WTC11 (cell line): ENCODE measurements around the gene SYT13. TPM values are rescaled to one million over a fixed set of nuclear protein-coding genes. Genes with fewer than 3 reads are reported as not detected.

ENCODE experiments used
- ATAC-seq: fragments of 200-7000 bp; cut with Tn5 transposase; 2 replicates; pipeline ENCODE4 v1.10.0; 2021; ENCODE audit warnings: mild to moderate bottlenecking, moderate library complexity
- CTCF ChIA-PET: fragments of 300-600 bp; sonication (Branson Sonifier 250); formaldehyde crosslinking; loops from one replicate; lab custom pipeline; 2021; ENCODE audit warnings: antibody characterized with exemption; lab: Charles Lee
- POLR2A ChIA-PET: fragments of 350-600 bp; sonication (Branson Sonifier 250); formaldehyde crosslinking; loops from one replicate; lab custom pipeline; 2021; ENCODE audit warnings: antibody characterized with exemption; lab: Charles Lee
- DNase-seq: peaks from one replicate; pipeline ENCODE4 v3.0.0; 2021; ENCODE audit warnings: low spot score
- H3K27ac Mint-ChIP-seq: 2 replicates; pipeline ENCODE4 v1.8.0; 2021; ENCODE audit warnings: mixed read lengths
- H3K27me3 Mint-ChIP-seq: 2 replicates; pipeline ENCODE4 v1.8.0; 2021; ENCODE audit warnings: low read depth, mild to moderate bottlenecking, moderate library complexity, mixed read lengths
- H3K36me3 Mint-ChIP-seq: 2 replicates; pipeline ENCODE4 v1.8.0; 2021; ENCODE audit warnings: mixed read lengths
- H3K4me1 Mint-ChIP-seq: 2 replicates; pipeline ENCODE4 v1.8.0; 2022; ENCODE audit warnings: mixed read lengths
- H3K4me3 Mint-ChIP-seq: 2 replicates; pipeline ENCODE4 v1.8.0; 2021; ENCODE audit warnings: mild to moderate bottlenecking, moderate library complexity, mixed read lengths
- H3K9me3 Mint-ChIP-seq: 2 replicates; pipeline ENCODE4 v1.8.0; 2021; ENCODE audit warnings: mixed read lengths
- CBFB ChIP-seq: sonication (generic); formaldehyde crosslinking; IDR thresholded peaks from 2 replicates; pipeline ENCODE4 v1.8.1; 2022; ENCODE audit warnings: mild to moderate bottlenecking, low read depth, missing genetic modification reagents
- CREM ChIP-seq: sonication (generic); formaldehyde crosslinking; IDR thresholded peaks from 2 replicates; pipeline ENCODE4 v1.8.1; 2022; ENCODE audit warnings: mild to moderate bottlenecking, missing genetic modification reagents, moderate library complexity
- ELF4 ChIP-seq: sonication (generic); formaldehyde crosslinking; IDR thresholded peaks from 2 replicates; pipeline ENCODE4 v1.8.1; 2022; ENCODE audit warnings: low read depth, mild to moderate bottlenecking, moderate library complexity, missing genetic modification reagents
- ESRRA ChIP-seq: sonication (generic); formaldehyde crosslinking; IDR thresholded peaks from 2 replicates; pipeline ENCODE4 v1.8.1; 2022; ENCODE audit warnings: mild to moderate bottlenecking, missing genetic modification reagents, borderline replicate concordance
- ETV6 ChIP-seq: sonication (generic); formaldehyde crosslinking; IDR thresholded peaks from 2 replicates; pipeline ENCODE4 v1.8.1; 2022; ENCODE audit warnings: mild to moderate bottlenecking, missing genetic modification reagents
- FOXJ3 ChIP-seq: sonication (generic); formaldehyde crosslinking; IDR thresholded peaks from 2 replicates; pipeline ENCODE4 v1.9.0; 2021; ENCODE audit warnings: missing genetic modification reagents, mild to moderate bottlenecking, borderline replicate concordance
- JUN ChIP-seq: sonication (generic); formaldehyde crosslinking; IDR thresholded peaks from 2 replicates; pipeline ENCODE4 v1.8.0; 2023; ENCODE audit warnings: mild to moderate bottlenecking, missing genetic modification reagents
- NFE2L1 ChIP-seq: sonication (generic); formaldehyde crosslinking; IDR thresholded peaks from 2 replicates; pipeline ENCODE4 v1.8.1; 2023; ENCODE audit warnings: missing genetic modification reagents
- NFYB ChIP-seq: sonication (generic); formaldehyde crosslinking; conservative IDR thresholded peaks from 2 replicates; pipeline ENCODE4 v1.8.0; 2022; ENCODE audit warnings: low read depth, missing genetic modification reagents
- NR1H2 ChIP-seq: sonication (generic); formaldehyde crosslinking; IDR thresholded peaks from 2 replicates; pipeline ENCODE4 v1.9.0; 2021; ENCODE audit warnings: mild to moderate bottlenecking, moderate library complexity, missing genetic modification reagents
- NR2C2 ChIP-seq: sonication (generic); formaldehyde crosslinking; IDR thresholded peaks from 2 replicates; pipeline ENCODE4 v1.8.0; 2022; ENCODE audit warnings: mild to moderate bottlenecking, missing genetic modification reagents
- RELA ChIP-seq: sonication (generic); formaldehyde crosslinking; IDR thresholded peaks from 2 replicates; pipeline ENCODE4 v1.8.1; 2022; ENCODE audit warnings: missing genetic modification reagents, mild to moderate bottlenecking, borderline replicate concordance
- SMAD3 ChIP-seq: sonication (generic); formaldehyde crosslinking; IDR thresholded peaks from 2 replicates; pipeline ENCODE4 v1.8.0; 2022; ENCODE audit warnings: missing genetic modification reagents, mild to moderate bottlenecking, borderline replicate concordance
- SP1 ChIP-seq: sonication (generic); formaldehyde crosslinking; conservative IDR thresholded peaks from 2 replicates; pipeline ENCODE4 v1.8.1; 2022; ENCODE audit warnings: missing genetic modification reagents
- TCF7 ChIP-seq: sonication (generic); formaldehyde crosslinking; IDR thresholded peaks from 2 replicates; pipeline ENCODE4 v1.8.0; 2022; ENCODE audit warnings: mild to moderate bottlenecking, low read depth, missing genetic modification reagents, moderate library complexity
- TEAD1 ChIP-seq: sonication (generic); formaldehyde crosslinking; IDR thresholded peaks from 2 replicates; pipeline ENCODE4 v1.8.0; 2022; ENCODE audit warnings: mild to moderate bottlenecking, missing genetic modification reagents
- TP53 ChIP-seq: sonication (generic); formaldehyde crosslinking; IDR thresholded peaks from 2 replicates; pipeline ENCODE4 v1.8.1; 2023; ENCODE audit warnings: mild to moderate bottlenecking, missing genetic modification reagents
- ZBTB21 ChIP-seq: sonication (generic); formaldehyde crosslinking; IDR thresholded peaks from 2 replicates; pipeline ENCODE4 v1.8.1; 2023; ENCODE audit warnings: mild to moderate bottlenecking, missing genetic modification reagents, borderline replicate concordance
- ZNF121 ChIP-seq: sonication (generic); formaldehyde crosslinking; IDR thresholded peaks from 2 replicates; pipeline ENCODE4 v1.8.0; 2023; ENCODE audit warnings: missing genetic modification reagents
- ZNF416 ChIP-seq: fragments of 250-450 bp; sonication (Bioruptor Pico); IDR thresholded peaks from 2 replicates; pipeline ENCODE4 v1.9.0; 2021; ENCODE audit warnings: mild to moderate bottlenecking, inconsistent platforms
- ZNF423 ChIP-seq: fragments of 250-450 bp; sonication (Bioruptor Pico); IDR thresholded peaks from 2 replicates; pipeline ENCODE4 v2.1.2; 2022; ENCODE audit warnings: mild to moderate bottlenecking, moderate library complexity
- total RNA-seq: library from RNA; stranded (reverse); gene quantifications from 3 replicates; pipeline ENCODE4 v1.2.3, GENCODE V29; 2021
- TF ChIP-seq, protein P1 (sequence below): sonication (generic); formaldehyde crosslinking; IDR thresholded peaks from 2 replicates; pipeline ENCODE4 v1.8.0; 2023; ENCODE audit warnings: missing genetic modification reagents, mild to moderate bottlenecking, borderline replicate concordance
- TF ChIP-seq, protein P2 (sequence below): fragments of 250-450 bp; sonication (Bioruptor Pico); IDR thresholded peaks from 2 replicates; pipeline ENCODE4 v1.9.0; 2021; ENCODE audit warnings: mild to moderate bottlenecking
- TF ChIP-seq, protein P3 (sequence below): sonication (generic); formaldehyde crosslinking; IDR thresholded peaks from 2 replicates; pipeline ENCODE4 v1.8.0; 2022; ENCODE audit warnings: missing genetic modification reagents
- TF ChIP-seq, protein P4 (sequence below): sonication (generic); formaldehyde crosslinking; IDR thresholded peaks from 2 replicates; pipeline ENCODE4 v1.8.1; 2022; ENCODE audit warnings: mild to moderate bottlenecking, missing genetic modification reagents, moderate library complexity, borderline replicate concordance

SYT13 gene
- total RNA-seq, 1 experiment from 2014 or later: 10.8 TPM

DNA sequence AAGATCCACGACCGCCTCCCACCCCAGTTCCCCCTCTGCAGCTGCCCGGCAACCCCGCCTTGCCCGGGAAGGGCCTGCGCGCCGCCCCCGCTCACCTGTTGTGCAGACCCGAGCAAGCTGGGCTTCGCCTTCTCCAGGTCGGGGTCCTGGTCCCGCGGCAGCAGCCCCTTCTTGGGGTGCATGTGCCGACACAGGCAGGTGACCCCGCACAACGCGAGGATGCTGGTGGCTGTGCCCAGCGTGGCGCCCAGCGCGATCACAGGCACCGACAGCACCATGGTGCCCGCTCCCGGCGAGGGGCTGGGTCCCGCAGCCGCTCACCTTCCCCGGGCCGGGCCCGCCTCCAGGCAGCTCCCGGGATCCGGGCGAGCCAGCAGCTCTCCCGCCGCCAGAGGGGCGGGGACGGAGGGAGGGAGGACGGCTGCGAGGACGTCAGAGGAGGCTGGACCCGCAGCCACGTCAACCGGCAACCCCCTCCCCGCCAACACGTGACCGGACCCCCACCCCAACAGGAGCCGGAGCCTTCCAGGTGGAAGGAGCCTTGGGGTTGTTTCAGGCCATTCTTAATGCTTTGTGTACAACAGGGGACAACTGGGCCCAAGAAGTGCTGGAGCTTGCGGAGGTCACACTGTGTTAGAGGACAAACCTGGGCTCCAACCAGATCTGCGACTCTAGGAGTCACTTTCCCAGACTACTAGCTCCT lies at the start of gene SYT13 (continued):
- 0 out of 2 replicates have a peak, but pooled peaks have one; percentile 11 for TF ChIP-seq SMAD3 (CRISPR knock-in tag)
- TF ChIP-seq, protein P1, sequence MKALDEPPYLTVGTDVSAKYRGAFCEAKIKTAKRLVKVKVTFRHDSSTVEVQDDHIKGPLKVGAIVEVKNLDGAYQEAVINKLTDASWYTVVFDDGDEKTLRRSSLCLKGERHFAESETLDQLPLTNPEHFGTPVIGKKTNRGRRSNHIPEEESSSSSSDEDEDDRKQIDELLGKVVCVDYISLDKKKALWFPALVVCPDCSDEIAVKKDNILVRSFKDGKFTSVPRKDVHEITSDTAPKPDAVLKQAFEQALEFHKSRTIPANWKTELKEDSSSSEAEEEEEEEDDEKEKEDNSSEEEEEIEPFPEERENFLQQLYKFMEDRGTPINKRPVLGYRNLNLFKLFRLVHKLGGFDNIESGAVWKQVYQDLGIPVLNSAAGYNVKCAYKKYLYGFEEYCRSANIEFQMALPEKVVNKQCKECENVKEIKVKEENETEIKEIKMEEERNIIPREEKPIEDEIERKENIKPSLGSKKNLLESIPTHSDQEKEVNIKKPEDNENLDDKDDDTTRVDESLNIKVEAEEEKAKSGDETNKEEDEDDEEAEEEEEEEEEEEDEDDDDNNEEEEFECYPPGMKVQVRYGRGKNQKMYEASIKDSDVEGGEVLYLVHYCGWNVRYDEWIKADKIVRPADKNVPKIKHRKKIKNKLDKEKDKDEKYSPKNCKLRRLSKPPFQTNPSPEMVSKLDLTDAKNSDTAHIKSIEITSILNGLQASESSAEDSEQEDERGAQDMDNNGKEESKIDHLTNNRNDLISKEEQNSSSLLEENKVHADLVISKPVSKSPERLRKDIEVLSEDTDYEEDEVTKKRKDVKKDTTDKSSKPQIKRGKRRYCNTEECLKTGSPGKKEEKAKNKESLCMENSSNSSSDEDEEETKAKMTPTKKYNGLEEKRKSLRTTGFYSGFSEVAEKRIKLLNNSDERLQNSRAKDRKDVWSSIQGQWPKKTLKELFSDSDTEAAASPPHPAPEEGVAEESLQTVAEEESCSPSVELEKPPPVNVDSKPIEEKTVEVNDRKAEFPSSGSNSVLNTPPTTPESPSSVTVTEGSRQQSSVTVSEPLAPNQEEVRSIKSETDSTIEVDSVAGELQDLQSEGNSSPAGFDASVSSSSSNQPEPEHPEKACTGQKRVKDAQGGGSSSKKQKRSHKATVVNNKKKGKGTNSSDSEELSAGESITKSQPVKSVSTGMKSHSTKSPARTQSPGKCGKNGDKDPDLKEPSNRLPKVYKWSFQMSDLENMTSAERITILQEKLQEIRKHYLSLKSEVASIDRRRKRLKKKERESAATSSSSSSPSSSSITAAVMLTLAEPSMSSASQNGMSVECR (CRISPR knock-in tag): peak; percentile 45; the same call in 1 of the 2 replicates
- TF ChIP-seq, protein P2, sequence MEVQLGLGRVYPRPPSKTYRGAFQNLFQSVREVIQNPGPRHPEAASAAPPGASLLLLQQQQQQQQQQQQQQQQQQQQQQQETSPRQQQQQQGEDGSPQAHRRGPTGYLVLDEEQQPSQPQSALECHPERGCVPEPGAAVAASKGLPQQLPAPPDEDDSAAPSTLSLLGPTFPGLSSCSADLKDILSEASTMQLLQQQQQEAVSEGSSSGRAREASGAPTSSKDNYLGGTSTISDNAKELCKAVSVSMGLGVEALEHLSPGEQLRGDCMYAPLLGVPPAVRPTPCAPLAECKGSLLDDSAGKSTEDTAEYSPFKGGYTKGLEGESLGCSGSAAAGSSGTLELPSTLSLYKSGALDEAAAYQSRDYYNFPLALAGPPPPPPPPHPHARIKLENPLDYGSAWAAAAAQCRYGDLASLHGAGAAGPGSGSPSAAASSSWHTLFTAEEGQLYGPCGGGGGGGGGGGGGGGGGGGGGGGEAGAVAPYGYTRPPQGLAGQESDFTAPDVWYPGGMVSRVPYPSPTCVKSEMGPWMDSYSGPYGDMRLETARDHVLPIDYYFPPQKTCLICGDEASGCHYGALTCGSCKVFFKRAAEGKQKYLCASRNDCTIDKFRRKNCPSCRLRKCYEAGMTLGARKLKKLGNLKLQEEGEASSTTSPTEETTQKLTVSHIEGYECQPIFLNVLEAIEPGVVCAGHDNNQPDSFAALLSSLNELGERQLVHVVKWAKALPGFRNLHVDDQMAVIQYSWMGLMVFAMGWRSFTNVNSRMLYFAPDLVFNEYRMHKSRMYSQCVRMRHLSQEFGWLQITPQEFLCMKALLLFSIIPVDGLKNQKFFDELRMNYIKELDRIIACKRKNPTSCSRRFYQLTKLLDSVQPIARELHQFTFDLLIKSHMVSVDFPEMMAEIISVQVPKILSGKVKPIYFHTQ (CRISPR knock-in tag): no peak
- TF ChIP-seq TCF7: no peak
- no peak for TF ChIP-seq NFYB (CRISPR knock-in tag)
- TF ChIP-seq, protein P3, sequence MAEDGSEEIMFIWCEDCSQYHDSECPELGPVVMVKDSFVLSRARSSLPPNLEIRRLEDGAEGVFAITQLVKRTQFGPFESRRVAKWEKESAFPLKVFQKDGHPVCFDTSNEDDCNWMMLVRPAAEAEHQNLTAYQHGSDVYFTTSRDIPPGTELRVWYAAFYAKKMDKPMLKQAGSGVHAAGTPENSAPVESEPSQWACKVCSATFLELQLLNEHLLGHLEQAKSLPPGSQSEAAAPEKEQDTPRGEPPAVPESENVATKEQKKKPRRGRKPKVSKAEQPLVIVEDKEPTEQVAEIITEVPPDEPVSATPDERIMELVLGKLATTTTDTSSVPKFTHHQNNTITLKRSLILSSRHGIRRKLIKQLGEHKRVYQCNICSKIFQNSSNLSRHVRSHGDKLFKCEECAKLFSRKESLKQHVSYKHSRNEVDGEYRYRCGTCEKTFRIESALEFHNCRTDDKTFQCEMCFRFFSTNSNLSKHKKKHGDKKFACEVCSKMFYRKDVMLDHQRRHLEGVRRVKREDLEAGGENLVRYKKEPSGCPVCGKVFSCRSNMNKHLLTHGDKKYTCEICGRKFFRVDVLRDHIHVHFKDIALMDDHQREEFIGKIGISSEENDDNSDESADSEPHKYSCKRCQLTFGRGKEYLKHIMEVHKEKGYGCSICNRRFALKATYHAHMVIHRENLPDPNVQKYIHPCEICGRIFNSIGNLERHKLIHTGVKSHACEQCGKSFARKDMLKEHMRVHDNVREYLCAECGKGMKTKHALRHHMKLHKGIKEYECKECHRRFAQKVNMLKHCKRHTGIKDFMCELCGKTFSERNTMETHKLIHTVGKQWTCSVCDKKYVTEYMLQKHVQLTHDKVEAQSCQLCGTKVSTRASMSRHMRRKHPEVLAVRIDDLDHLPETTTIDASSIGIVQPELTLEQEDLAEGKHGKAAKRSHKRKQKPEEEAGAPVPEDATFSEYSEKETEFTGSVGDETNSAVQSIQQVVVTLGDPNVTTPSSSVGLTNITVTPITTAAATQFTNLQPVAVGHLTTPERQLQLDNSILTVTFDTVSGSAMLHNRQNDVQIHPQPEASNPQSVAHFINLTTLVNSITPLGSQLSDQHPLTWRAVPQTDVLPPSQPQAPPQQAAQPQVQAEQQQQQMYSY (CRISPR knock-in tag): peak; percentile 41; the same call in 1 of the 2 replicates
- no peak for TF ChIP-seq NR2C2 (CRISPR knock-in tag)
- no peak for TF ChIP-seq ESRRA (CRISPR knock-in tag)

DNA sequence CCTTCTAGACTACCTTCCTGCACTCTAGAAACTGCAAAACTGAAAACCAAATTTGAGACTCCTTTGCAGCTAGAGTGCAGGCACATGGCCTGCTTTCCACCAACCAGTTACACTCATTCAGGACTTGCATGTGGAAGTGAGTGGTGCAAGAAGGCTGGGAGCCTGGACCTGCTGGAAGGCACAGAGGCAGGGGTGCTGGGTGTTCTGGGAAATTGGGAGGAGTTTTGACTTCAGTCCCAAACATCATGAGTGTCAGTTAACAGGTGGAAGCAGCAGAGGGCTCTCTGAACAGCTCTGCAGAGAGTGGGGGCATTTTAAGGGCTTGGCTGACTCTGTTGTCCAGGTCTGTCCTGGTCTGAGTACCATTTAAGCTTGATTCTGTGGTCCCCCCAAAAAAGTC lies 49.3 kb upstream of the SYT13 start:
- 0 out of 2 replicates have a peak, but pooled peaks have one; percentile 8 for ATAC-seq
- Mint-ChIP-seq H3K36me3 (no peaks in the 10 kb centered on the region), H3K27me3 (peaks cover 18% of the 10 kb centered on the region), H3K4me1 (peaks cover 20% of the 10 kb centered on the region), H3K4me3 (no peak overlapping the region), H3K9me3 (no peaks in the 10 kb centered on the region), H3K27ac (no peak overlapping the region)
- ChIA-PET POLR2A (no interaction called here), CTCF (interaction anchor here (0.7 to 1.1 kb wide), 3 partner anchors 83 to 436 kb away, joined by 3 to 4 read pairs (median 3); no protein-coding TSS in a partner anchor)
- DNase-seq: no peak
- TF ChIP-seq ELF4 (CRISPR knock-in tag): no peak
- TF ChIP-seq CBFB: no peak
- no peak for TF ChIP-seq FOXJ3 (CRISPR knock-in tag)
- TF ChIP-seq ETV6 (CRISPR knock-in tag): no peak
- TF ChIP-seq CREM (CRISPR knock-in tag): no peak
- TF ChIP-seq SP1 (CRISPR knock-in tag): no peak
- TF ChIP-seq RELA (CRISPR knock-in tag): no peak
- no peak for TF ChIP-seq JUN (CRISPR knock-in tag)
- no peak for TF ChIP-seq TCF7
- TF ChIP-seq ZNF423: no peak
- no peak for TF ChIP-seq NR1H2
- no peak for TF ChIP-seq ZBTB21 (CRISPR knock-in tag)
- TF ChIP-seq TEAD1: no peak
- no peak for TF ChIP-seq NFE2L1 (CRISPR knock-in tag)
- no peak for TF ChIP-seq TP53 (CRISPR knock-in tag)
- no peak for TF ChIP-seq ZNF416 (CRISPR knock-in tag)
- TF ChIP-seq, protein P4, sequence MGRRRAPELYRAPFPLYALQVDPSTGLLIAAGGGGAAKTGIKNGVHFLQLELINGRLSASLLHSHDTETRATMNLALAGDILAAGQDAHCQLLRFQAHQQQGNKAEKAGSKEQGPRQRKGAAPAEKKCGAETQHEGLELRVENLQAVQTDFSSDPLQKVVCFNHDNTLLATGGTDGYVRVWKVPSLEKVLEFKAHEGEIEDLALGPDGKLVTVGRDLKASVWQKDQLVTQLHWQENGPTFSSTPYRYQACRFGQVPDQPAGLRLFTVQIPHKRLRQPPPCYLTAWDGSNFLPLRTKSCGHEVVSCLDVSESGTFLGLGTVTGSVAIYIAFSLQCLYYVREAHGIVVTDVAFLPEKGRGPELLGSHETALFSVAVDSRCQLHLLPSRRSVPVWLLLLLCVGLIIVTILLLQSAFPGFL: no peak
- no peak for TF ChIP-seq ZNF121 (CRISPR knock-in tag)
